GM19239 (cell line): Measurements from ENCODE around the gene CINP.
"Not testable (repeated sequence)": the region's sequence is repeated elsewhere in the genome, so short reads cannot be mapped to it uniquely, and the experiment has no call there.

ENCODE experiments used
- DNase-seq: peaks from one replicate; pipeline ENCODE4 v3.0.0; 2011; ENCODE audit warnings: low spot score; ENCODE audit not compliant: insufficient read length
- FAIRE-seq: peaks from 2 replicates; lab custom pipeline; 2011; peaks lifted over from hg19 to GRCh38; lab: Jason Lieb, UNC

CINP gene

GRCh38 chr14:102359341-102359740 lies 3.3 kb downstream of the CINP start:
- DNase-seq (no peak), FAIRE-seq (no peak)

- FAIRE-seq (no peak), DNase-seq (no peak)
Observed at GRCh38 chr14:102356280-102356679, 6.4 kb downstream of the CINP start.

- DNase-seq (no peak), FAIRE-seq (no peak)
Observed at GRCh38 chr14:102353126-102353619, 9.5 kb downstream of the CINP start.

- DNase-seq, result no peak
- no peak for FAIRE-seq
Observed at GRCh38 chr14:102352213-102352612, 10.5 kb downstream of the CINP start.

- not testable (repeated sequence) for DNase-seq, FAIRE-seq
Observed at GRCh38 chr14:102351593-102351992, 11.1 kb downstream of the CINP start.

- FAIRE-seq (no peak), DNase-seq (no peak)
Observed at GRCh38 chr14:102351023-102351422, 11.7 kb downstream of the CINP start.

- no peak for FAIRE-seq
- no peak for DNase-seq
Observed at GRCh38 chr14:102348376-102348775, 14.3 kb downstream of the CINP start.

- DNase-seq, result no peak
- no peak for FAIRE-seq
Observed at GRCh38 chr14:102346645-102347044, 16.0 kb downstream of the CINP start.

GRCh38 chr14:102345232-102345631 lies 17.5 kb downstream of the CINP start:
- FAIRE-seq (no peak), DNase-seq (no peak)

- no peak for FAIRE-seq
Observed at GRCh38 chr14:102344485-102344884, 18.2 kb downstream of the CINP start.

GRCh38 chr14:102344084-102344483 lies 18.6 kb downstream of the CINP start:
- FAIRE-seq, result no peak

More at GRCh38 chr14:102344485-102344884, 18.2 kb downstream of the CINP start:
- DNase-seq, result no peak

GRCh38 chr14:102342238-102342637 lies 20.5 kb downstream of the CINP start:
- FAIRE-seq (no peak), DNase-seq (no peak)

More at GRCh38 chr14:102344084-102344483, 18.6 kb downstream of the CINP start:
- DNase-seq, result no peak

GRCh38 chr14:102341566-102341965 lies 21.1 kb downstream of the CINP start:
- FAIRE-seq (no peak), DNase-seq (no peak)

- DNase-seq (no peak), FAIRE-seq (no peak)
Observed at GRCh38 chr14:102338724-102339123, 24.0 kb downstream of the CINP start.

- DNase-seq (no peak), FAIRE-seq (no peak)
Observed at GRCh38 chr14:102335163-102335562, 27.5 kb downstream of the CINP start.

- FAIRE-seq (no peak), DNase-seq (no peak)
Observed at GRCh38 chr14:102333795-102334705, 28.6 kb downstream of the CINP start.

GRCh38 chr14:102333390-102333789 lies 29.3 kb downstream of the CINP start:
- DNase-seq, result no peak
- FAIRE-seq, result no peak

GRCh38 chr14:102330806-102331205 lies 31.9 kb downstream of the CINP start:
- DNase-seq (no peak), FAIRE-seq (no peak)

GRCh38 chr14:102329381-102329780 lies 33.3 kb downstream of the CINP start:
- FAIRE-seq, result not testable (repeated sequence)

GRCh38 chr14:102326583-102326982 lies 36.1 kb downstream of the CINP start:
- DNase-seq (no peak), FAIRE-seq (no peak)

More at GRCh38 chr14:102329381-102329780, 33.3 kb downstream of the CINP start:
- not testable (repeated sequence) for DNase-seq

GRCh38 chr14:102325791-102326345 lies 36.8 kb downstream of the CINP start:
- DNase-seq, result no peak
- no peak for FAIRE-seq
